ENCODE data around the gene AZU1. TPM values are rescaled to one million over a fixed set of nuclear protein-coding genes. Genes with fewer than 3 reads are reported as not detected.
A peak's percentile ranks its signal among the peaks of the same experiment; 100 is the strongest.

Gene AZU1
- total RNA-seq, 1 donor, result not detected

GRCh38 chr19:805600-806550 lies 21.8 kb upstream of the AZU1 start:
- H2AFZ ChIP-seq (ENCODE audit: low read length), result no peak overlapping the region
- no peaks in the 10 kb centered on the region for H3K27me3 ChIP-seq (ENCODE audit: insufficient read depth, low read length)
- no peaks in the 10 kb centered on the region for H3K9me3 ChIP-seq (ENCODE audit: low read depth, low read length)
- H4K20me1 ChIP-seq (ENCODE audit: insufficient read depth, low read length), result peaks cover 92% of the 10 kb centered on the region
- peak; percentile 84 for DNase-seq (ENCODE audit: insufficient read length, low spot score, missing footprints)
- peaks cover 19% of the 10 kb centered on the region for H3K4me1 ChIP-seq (ENCODE audit: insufficient read depth, low read length)
- peaks cover 91% of the 10 kb centered on the region for H3K36me3 ChIP-seq (ENCODE audit: insufficient read depth, low read length)
- TF ChIP-seq CTCF (IDR thresholded peaks at IDR 0.05; ENCODE audit: extremely low read depth, low read depth, low read length), result no peak
- peaks cover 97% of the 10 kb centered on the region for H3K79me2 ChIP-seq (ENCODE audit: insufficient read depth, low read length)
- no peak overlapping the region for H3K4me2 ChIP-seq (ENCODE audit: insufficient read depth, low read length)
- H3K4me3 ChIP-seq (ENCODE audit: insufficient read depth, low read length), result no peak overlapping the region
- no peak overlapping the region for H3K27ac ChIP-seq (ENCODE audit: low read depth, low read length)

GRCh38 chr19:806815-807421 lies 20.7 kb upstream of the AZU1 start:
- H3K9me3 ChIP-seq (ENCODE audit: low read depth, low read length), result no peaks in the 10 kb centered on the region
- TF ChIP-seq CTCF (IDR thresholded peaks at IDR 0.05; ENCODE audit: extremely low read depth, low read depth, low read length), result no peak
- H3K4me2 ChIP-seq (ENCODE audit: insufficient read depth, low read length), result no peak overlapping the region
- H3K79me2 ChIP-seq (ENCODE audit: insufficient read depth, low read length), result peaks cover 90% of the 10 kb centered on the region
- H3K36me3 ChIP-seq (ENCODE audit: insufficient read depth, low read length), result peaks cover 91% of the 10 kb centered on the region
- no peaks in the 10 kb centered on the region for H3K27me3 ChIP-seq (ENCODE audit: insufficient read depth, low read length)
- no peak overlapping the region for H3K27ac ChIP-seq (ENCODE audit: low read depth, low read length)
- peaks cover 88% of the 10 kb centered on the region for H4K20me1 ChIP-seq (ENCODE audit: insufficient read depth, low read length)
- H2AFZ ChIP-seq (ENCODE audit: low read length), result no peak overlapping the region
- H3K4me3 ChIP-seq (ENCODE audit: insufficient read depth, low read length), result no peak overlapping the region
- DNase-seq (ENCODE audit: insufficient read length, low spot score, missing footprints), result peak; percentile 91
- peaks cover 9% of the 10 kb centered on the region for H3K4me1 ChIP-seq (ENCODE audit: insufficient read depth, low read length)

DNA sequence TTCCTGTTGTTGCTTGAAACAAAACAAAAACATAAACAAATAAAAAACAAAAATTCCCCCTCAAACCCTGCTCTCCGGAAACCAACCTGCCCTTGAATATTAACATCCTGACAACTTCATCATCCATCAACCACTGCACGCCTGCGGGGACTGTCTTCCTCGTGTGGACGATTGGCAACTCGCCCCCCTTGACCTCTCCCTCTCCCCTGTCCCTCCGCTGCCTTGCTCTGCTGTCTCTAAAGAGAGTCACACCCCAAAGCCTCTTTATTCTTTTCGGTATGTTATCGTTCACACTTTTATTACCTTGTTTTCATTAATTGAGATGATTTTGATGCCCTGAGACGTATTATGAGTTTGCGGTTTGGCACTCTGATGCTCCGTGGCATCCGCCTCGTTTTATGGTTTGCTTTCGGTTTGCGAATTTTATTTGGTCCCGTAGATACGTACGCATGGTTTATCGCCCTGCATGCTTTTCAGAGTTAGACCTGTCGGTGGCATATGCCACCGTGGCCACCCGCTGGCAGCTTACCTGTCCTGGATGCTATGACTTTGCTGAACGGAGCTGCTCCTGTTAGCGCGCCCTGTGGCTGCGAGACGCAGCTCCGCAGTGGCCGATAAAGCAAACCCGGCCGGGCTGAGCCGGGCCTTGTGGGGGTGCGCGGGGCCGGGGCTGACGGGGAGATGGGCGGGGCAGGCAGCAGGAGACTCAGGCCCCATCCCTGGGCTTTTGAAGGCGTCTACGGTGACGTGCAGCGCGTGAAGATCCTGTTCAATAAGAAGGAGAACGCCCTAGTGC lies 19.8 kb upstream of the AZU1 start:
- no peak overlapping the region for H3K27ac ChIP-seq (ENCODE audit: low read depth, low read length)
- no peak overlapping the region for H3K4me2 ChIP-seq (ENCODE audit: insufficient read depth, low read length)
- no peaks in the 10 kb centered on the region for H3K4me1 ChIP-seq (ENCODE audit: insufficient read depth, low read length)
- no peak overlapping the region for H3K4me3 ChIP-seq (ENCODE audit: insufficient read depth, low read length)
- peak; percentile 89 for DNase-seq (ENCODE audit: insufficient read length, low spot score, missing footprints)
- no peak overlapping the region for H2AFZ ChIP-seq (ENCODE audit: low read length)
- TF ChIP-seq CTCF (IDR thresholded peaks at IDR 0.05; ENCODE audit: extremely low read depth, low read depth, low read length), result no peak
- H3K79me2 ChIP-seq (ENCODE audit: insufficient read depth, low read length), result peaks cover 81% of the 10 kb centered on the region
- H4K20me1 ChIP-seq (ENCODE audit: insufficient read depth, low read length), result peaks cover 79% of the 10 kb centered on the region
- no peaks in the 10 kb centered on the region for H3K27me3 ChIP-seq (ENCODE audit: insufficient read depth, low read length)
- peaks cover 89% of the 10 kb centered on the region for H3K36me3 ChIP-seq (ENCODE audit: insufficient read depth, low read length)
- H3K9me3 ChIP-seq (ENCODE audit: low read depth, low read length), result no peaks in the 10 kb centered on the region
